GM21619 (cell line): ENCODE measurements around the gene PRKCQ.
"Not testable (repeated sequence)": the region's sequence is repeated elsewhere in the genome, so short reads cannot be mapped to it uniquely, and the experiment has no call there.

ENCODE experiments used
- ATAC-seq: cut with Tn5 transposase; IDR thresholded peaks from one replicate; pipeline ENCODE4 v1.9.1; 2021; ENCODE audit not compliant: unreplicated experiment

The PRKCQ gene

GRCh38 chr10:6494936-6495592 is 85.0 kb downstream of the PRKCQ start:
- no peak for ATAC-seq

GRCh38 chr10:6494442-6494819 is 85.6 kb downstream of the PRKCQ start:
- no peak for ATAC-seq

GRCh38 chr10:6493521-6494441 is 86.3 kb downstream of the PRKCQ start:
- ATAC-seq, result no peak

- ATAC-seq, result no peak
Observed at GRCh38 chr10:6492896-6493295, 87.2 kb downstream of the PRKCQ start.

GRCh38 chr10:6491841-6492609 is 88.1 kb downstream of the PRKCQ start:
- no peak for ATAC-seq

GRCh38 chr10:6490614-6491013 is 89.5 kb downstream of the PRKCQ start:
- ATAC-seq, result no peak

GRCh38 chr10:6487920-6488319 is 92.2 kb downstream of the PRKCQ start:
- no peak for ATAC-seq

GRCh38 chr10:6486309-6486708 is 93.8 kb downstream of the PRKCQ start:
- ATAC-seq, result no peak

GRCh38 chr10:6482737-6483357 is 97.2 kb downstream of the PRKCQ start:
- ATAC-seq, result no peak

GRCh38 chr10:6478722-6479121 is 101.4 kb downstream of the PRKCQ start:
- ATAC-seq, result no peak

- ATAC-seq, result no peak
Observed at GRCh38 chr10:6476989-6477388, 103.1 kb downstream of the PRKCQ start.

- no peak for ATAC-seq
Observed at GRCh38 chr10:6474871-6475270, 105.2 kb downstream of the PRKCQ start.

GRCh38 chr10:6473901-6474370 is 106.1 kb downstream of the PRKCQ start:
- ATAC-seq, result peak; percentile 72

- ATAC-seq, result no peak
Observed at GRCh38 chr10:6473430-6473829, 106.6 kb downstream of the PRKCQ start.

- ATAC-seq, result not testable (repeated sequence)
Observed at GRCh38 chr10:6472710-6473005, 107.4 kb downstream of the PRKCQ start.

- ATAC-seq, result no peak
Observed at GRCh38 chr10:6470894-6471618, 109.0 kb downstream of the PRKCQ start.

- no peak for ATAC-seq
Observed at GRCh38 chr10:6469661-6470060, 110.4 kb downstream of the PRKCQ start.

GRCh38 chr10:6465854-6466601 is 114.0 kb downstream of the PRKCQ start:
- no peak for ATAC-seq

- ATAC-seq, result peak; percentile 48
Observed at GRCh38 chr10:6465437-6465836, 114.6 kb downstream of the PRKCQ start.
